A673 (cell line): Measurements from ENCODE around the gene RRAS2. TPM values are rescaled to one million over a fixed set of nuclear protein-coding genes. Genes with fewer than 3 reads are reported as not detected.

ENCODE experiments used
- BruUV-seq: library from RNA; stranded (reverse); fragments of 400-500 nt; replicated peaks from 2 replicates; lab custom pipeline; 2021; lab: Mats Ljungman, UMichigan
- CTCF ChIA-PET: fragments of 300-600 bp; sonication (Branson Sonifier 250); formaldehyde crosslinking; loops from one replicate; lab custom pipeline; 2022; ENCODE audit warnings: antibody characterized with exemption; lab: Charles Lee
- POLR2A ChIA-PET: fragments of 300-600 bp; sonication (Branson Sonifier 250); formaldehyde crosslinking; loops from one replicate; lab custom pipeline; 2022; ENCODE audit warnings: antibody characterized with exemption; ENCODE audit not compliant: low non-redundant PET; lab: Charles Lee
- DNase-seq: peaks from one replicate; pipeline ENCODE4 v3.0.0-alpha.2; 2015; ENCODE audit warnings: low spot score
- H3K27ac ChIP-seq: fragments of 200-600 bp; sonication (generic); 2 replicates; pipeline ENCODE4 v1.5.1; 2016; ENCODE audit warnings: mixed run types, low read depth, mild to moderate bottlenecking, mixed read lengths, antibody characterized with exemption, low read length; ENCODE audit not compliant: poor library complexity, severe bottlenecking
- H3K27me3 ChIP-seq: fragments of 200-600 bp; sonication (generic); replicated peaks from 2 replicates; pipeline ENCODE4 v1.6.1; 2017; ENCODE audit warnings: mixed run types, low read depth, mild to moderate bottlenecking, mixed read lengths, antibody characterized with exemption, low read length; ENCODE audit not compliant: insufficient read depth, poor library complexity
- H3K36me3 ChIP-seq: fragments of 200-600 bp; sonication (generic); 2 replicates; pipeline ENCODE4 v1.6.1; 2016; ENCODE audit warnings: mixed run types, mild to moderate bottlenecking, mixed read lengths, antibody characterized with exemption, low read length; ENCODE audit not compliant: insufficient read depth, poor library complexity, severe bottlenecking
- H3K4me1 ChIP-seq: fragments of 200-600 bp; sonication (generic); 2 replicates; pipeline ENCODE4 v1.6.1; 2017; ENCODE audit warnings: mixed run types, mild to moderate bottlenecking, mixed read lengths, antibody characterized with exemption, low read length; ENCODE audit not compliant: insufficient read depth, poor library complexity, severe bottlenecking
- H3K4me3 ChIP-seq: fragments of 200-600 bp; sonication (generic); 2 replicates; pipeline ENCODE4 v1.5.1; 2016; ENCODE audit warnings: low read depth, mixed run types, mild to moderate bottlenecking, mixed read lengths, low read length; ENCODE audit not compliant: poor library complexity, severe bottlenecking
- H3K9me3 ChIP-seq: fragments of 200-600 bp; sonication (generic); 2 replicates; pipeline ENCODE4 v1.6.1; 2016; ENCODE audit warnings: mixed run types, low read depth, mild to moderate bottlenecking, mixed read lengths, antibody characterized with exemption, low read length; ENCODE audit not compliant: poor library complexity, severe bottlenecking
- EZH2 ChIP-seq: fragments of 200-600 bp; sonication (generic); IDR thresholded peaks from 2 replicates; pipeline ENCODE4 v1.6.1; 2017; ENCODE audit warnings: borderline replicate concordance, low read depth, mild to moderate bottlenecking, mixed read lengths, antibody characterized with exemption, low read length; ENCODE audit not compliant: poor library complexity, severe bottlenecking
- intact Hi-C: fragments of 100-400 bp; cut with micrococcal nuclease; formaldehyde crosslinking; loops from one replicate; pipeline ENCODE4 v1.10.0; 2022; ENCODE audit not compliant: unreplicated experiment
- total RNA-seq: library from RNA; stranded (reverse); gene quantifications from 2 replicates; pipeline ENCODE4 v1.2.3, GENCODE V29; 2021
- TF ChIP-seq, protein P1 (sequence below): fragments of 300-800, 200-600 bp; sonication (generic); conservative IDR thresholded peaks from 2 replicates; pipeline ENCODE4 v1.5.1; 2017; ENCODE audit warnings: low read depth, mild to moderate bottlenecking, antibody characterized with exemption, low read length, moderate library complexity, mixed read lengths

The RRAS2 gene
- total RNA-seq, 1 experiment from 2014 or later: 23.3 TPM

DNA sequence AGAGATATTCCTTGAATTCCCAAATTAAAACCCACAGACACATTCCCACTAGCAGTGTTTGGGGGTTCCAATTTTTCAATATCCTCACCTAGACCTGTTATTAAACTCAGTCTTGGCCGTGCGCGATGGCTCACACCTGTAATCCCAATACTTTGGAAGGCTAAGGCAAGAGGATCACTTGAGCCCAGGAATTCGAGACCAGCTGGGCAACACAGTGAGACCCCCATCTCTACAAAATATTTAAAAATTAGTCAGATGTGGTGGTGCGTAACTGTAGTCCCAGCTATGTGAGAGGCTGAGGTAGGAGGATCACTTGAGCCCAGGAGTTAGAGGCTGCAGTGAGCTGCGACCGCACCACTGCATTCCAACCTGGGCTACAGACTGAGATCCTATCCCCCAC lies 53.3 kb downstream of the RRAS2 start:
- Histone ChIP-seq H3K4me3 (no peak overlapping the region), H3K9me3 (no peaks in the 10 kb centered on the region), H3K27me3 (no peaks in the 10 kb centered on the region), H3K4me1 (peaks cover 30% of the 10 kb centered on the region), H3K36me3 (no peaks in the 10 kb centered on the region), H3K27ac (no peak overlapping the region)
- intact Hi-C loops: no loop called here
- CTCF ChIA-PET: no interaction called here
- BruUV-seq: no TSS peak
- POLR2A ChIA-PET: no interaction called here
- TF ChIP-seq, protein P1, sequence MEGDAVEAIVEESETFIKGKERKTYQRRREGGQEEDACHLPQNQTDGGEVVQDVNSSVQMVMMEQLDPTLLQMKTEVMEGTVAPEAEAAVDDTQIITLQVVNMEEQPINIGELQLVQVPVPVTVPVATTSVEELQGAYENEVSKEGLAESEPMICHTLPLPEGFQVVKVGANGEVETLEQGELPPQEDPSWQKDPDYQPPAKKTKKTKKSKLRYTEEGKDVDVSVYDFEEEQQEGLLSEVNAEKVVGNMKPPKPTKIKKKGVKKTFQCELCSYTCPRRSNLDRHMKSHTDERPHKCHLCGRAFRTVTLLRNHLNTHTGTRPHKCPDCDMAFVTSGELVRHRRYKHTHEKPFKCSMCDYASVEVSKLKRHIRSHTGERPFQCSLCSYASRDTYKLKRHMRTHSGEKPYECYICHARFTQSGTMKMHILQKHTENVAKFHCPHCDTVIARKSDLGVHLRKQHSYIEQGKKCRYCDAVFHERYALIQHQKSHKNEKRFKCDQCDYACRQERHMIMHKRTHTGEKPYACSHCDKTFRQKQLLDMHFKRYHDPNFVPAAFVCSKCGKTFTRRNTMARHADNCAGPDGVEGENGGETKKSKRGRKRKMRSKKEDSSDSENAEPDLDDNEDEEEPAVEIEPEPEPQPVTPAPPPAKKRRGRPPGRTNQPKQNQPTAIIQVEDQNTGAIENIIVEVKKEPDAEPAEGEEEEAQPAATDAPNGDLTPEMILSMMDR: no peak
- TF ChIP-seq EZH2: no peak
- no peak for DNase-seq

DNA sequence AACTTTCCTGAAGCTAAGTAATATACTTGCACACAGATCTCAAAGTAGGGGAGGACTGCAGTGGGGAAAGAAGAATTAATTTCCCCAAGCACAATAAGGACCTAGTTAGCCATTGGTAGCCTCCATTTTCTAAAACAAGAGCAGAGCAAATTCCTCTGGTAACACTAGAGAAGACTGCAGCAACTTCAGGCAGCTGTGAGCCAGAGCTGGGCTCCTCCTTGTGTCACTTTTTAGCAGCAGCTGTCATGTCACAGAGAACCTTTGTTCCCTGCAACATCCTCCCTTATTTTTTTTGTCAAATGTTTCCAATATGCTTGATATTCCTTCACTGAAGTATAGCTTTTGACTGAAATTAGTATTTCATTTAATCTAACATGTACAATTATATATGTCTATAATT lies 54.4 kb downstream of the RRAS2 start:
- POLR2A ChIA-PET: no interaction called here
- no peak overlapping the region for H3K27ac ChIP-seq
- no TSS peak for BruUV-seq
- no peak for TF ChIP-seq EZH2
- TF ChIP-seq, protein P1: no peak
- CTCF ChIA-PET: interaction anchor here (0.6 kb wide), 1 partner anchor 27 kb away, joined by 6 read pairs; no protein-coding TSS in a partner anchor
- intact Hi-C loops: no loop called here
- no peak overlapping the region for H3K4me3 ChIP-seq
- H3K36me3 ChIP-seq: no peaks in the 10 kb centered on the region
- H3K9me3 ChIP-seq: no peaks in the 10 kb centered on the region
- no peaks in the 10 kb centered on the region for H3K27me3 ChIP-seq
- peaks cover 24% of the 10 kb centered on the region for H3K4me1 ChIP-seq
- DNase-seq: no peak

DNA sequence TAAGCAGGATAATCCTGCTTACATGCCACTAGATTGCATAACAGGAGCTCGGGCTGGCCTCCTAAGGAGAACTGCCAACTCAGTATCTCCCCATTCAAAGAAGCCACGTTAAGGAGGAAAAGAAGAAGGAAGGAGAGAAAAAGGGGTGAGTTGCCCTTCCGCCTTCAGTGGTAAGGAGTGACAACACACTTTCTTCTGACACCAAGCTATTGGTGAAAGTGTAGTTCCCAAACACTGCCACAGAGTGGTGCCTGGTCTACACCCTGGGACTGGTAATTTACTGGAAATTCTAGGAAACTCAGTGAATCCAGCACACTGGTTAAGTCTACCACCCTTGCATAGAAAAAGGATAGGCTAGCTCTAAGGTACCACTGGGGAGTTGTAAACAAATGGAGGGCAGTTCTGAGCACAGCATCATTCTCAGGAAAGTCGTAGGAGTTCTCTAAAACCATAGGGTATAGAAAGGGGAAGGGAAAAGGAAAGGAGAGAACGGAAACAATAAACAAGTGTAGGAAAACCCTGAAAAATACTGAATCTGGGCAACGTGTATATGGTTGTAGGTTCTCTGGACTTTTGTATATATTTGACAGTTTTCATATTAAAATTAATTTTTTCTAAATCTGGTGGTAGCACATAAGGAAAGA lies 58.2 kb downstream of the RRAS2 start:
- TF ChIP-seq, protein P1: peak; percentile 76
- TF ChIP-seq EZH2: no peak
- POLR2A ChIA-PET: no interaction called here
- CTCF ChIA-PET: interaction anchor here (0.6 to 1.7 kb wide), 5 partner anchors 87 to 220 kb away, joined by 3 to 48 read pairs (median 3); partner anchors contain the start of gene PSMA1
- Histone ChIP-seq H3K27ac (no peak overlapping the region), H3K9me3 (no peaks in the 10 kb centered on the region), H3K27me3 (no peaks in the 10 kb centered on the region), H3K4me1 (peaks cover 11% of the 10 kb centered on the region), H3K4me3 (no peak overlapping the region), H3K36me3 (no peaks in the 10 kb centered on the region)
- DNase-seq: peak; percentile 75
- intact Hi-C loops: loop anchor here (2.0 kb wide), 2 partner anchors 118 to 154 kb away; no protein-coding TSS in a partner anchor
- no TSS peak for BruUV-seq
